Fibroblast of lung (primary cell): Measurements from ENCODE around the gene MAML3.

Experiments
- CTCF ChIP-seq, 2 donors: IDR thresholded peaks in 1 of 2; conservative IDR thresholded peaks in 1 of 2; 1 replicate in 1 of 2; 2 replicates in 1 of 2; pipeline ENCODE4 v1.5.1; 2011 to 2012; ENCODE audit warnings: low read length in 2 of 2, control low read depth in 1 of 2, inconsistent platforms in 1 of 2, low read depth in 1 of 2, mild to moderate bottlenecking in 1 of 2
- EZH2 ChIP-seq: IDR thresholded peaks from 2 replicates; pipeline ENCODE4 v1.5.1; 2012; ENCODE audit warnings: low read length, control low read depth, mild to moderate bottlenecking; ENCODE audit errors: missing control alignments

DNA sequence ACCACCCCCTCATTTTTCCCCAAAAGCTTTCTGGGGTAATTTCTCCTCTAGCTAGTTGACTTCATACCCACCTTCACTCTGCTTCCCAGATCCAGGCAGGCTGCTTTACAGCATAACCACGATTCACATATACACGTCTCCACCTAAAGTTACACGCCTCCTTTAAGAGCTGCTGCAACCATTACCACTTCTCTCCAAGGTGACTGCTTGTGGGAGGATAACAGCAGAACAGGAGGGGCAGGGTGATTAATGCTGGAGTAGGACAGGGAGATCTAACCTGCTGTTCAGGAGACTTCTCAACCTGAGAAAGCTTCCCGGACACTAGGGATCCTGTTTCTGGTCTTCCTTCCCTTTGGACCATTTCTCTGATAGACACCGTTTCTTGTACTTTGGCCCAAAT lies 411.0 kb downstream of the MAML3 start:
- TF ChIP-seq CTCF (conservative IDR thresholded peaks at IDR 0.05 in 1 of 2, IDR thresholded peaks at IDR 0.05 in 1 of 2; ENCODE audit: low read depth in 1 of 2, low read length in 2 of 2) (no peak), EZH2 (no peak)
